Tibial nerve (tissue), 4 donors: Measurements from ENCODE around the gene ABCA9. TPM values are rescaled to one million over a fixed set of nuclear protein-coding genes. Genes with fewer than 3 reads are reported as not detected.
"Not testable (repeated sequence)": the region's sequence is repeated elsewhere in the genome, so short reads cannot be mapped to it uniquely, and the experiment has no call there.

ENCODE experiments used
- DNase-seq, 2 donors: peaks; one replicate each; pipeline ENCODE4 v3.0.0-alpha.2; 2019; ENCODE audit warnings: low spot score in 2 of 2
- H3K27ac ChIP-seq, 4 donors: fragments of 200-600 bp; sonication (generic) in 3 of 4; one replicate each; pipeline ENCODE4 v1.5.1; 2017 to 2019; ENCODE audit warnings: mild to moderate bottlenecking in 1 of 4
- H3K27me3 ChIP-seq, 2 donors: fragments of 200-600 bp; sonication (generic) in 1 of 2; one replicate each; pipeline versions ENCODE4 v1.5.1 to v1.6.0; 2017 to 2019
- H3K36me3 ChIP-seq, 3 donors: fragments of 200-600 bp; sonication (generic); one replicate each; pipeline ENCODE4 v1.5.1; 2018 to 2019
- H3K4me1 ChIP-seq, 4 donors: fragments of 200-600 bp; sonication (generic) in 3 of 4; one replicate each; pipeline ENCODE4 v1.5.1; 2017 to 2019
- H3K4me3 ChIP-seq, 4 donors: fragments of 200-600 bp; sonication (generic) in 3 of 4; one replicate each; pipeline ENCODE4 v1.5.1; 2017 to 2019; ENCODE audit warnings: mild to moderate bottlenecking in 1 of 4, moderate library complexity in 1 of 4
- H3K9me3 ChIP-seq, 4 donors: fragments of 200-600 bp; sonication (generic) in 3 of 4; one replicate each; pipeline ENCODE4 v1.5.1; 2017 to 2019
- EP300 ChIP-seq, 2 donors: sonication (generic); formaldehyde crosslinking; IDR thresholded peaks; one replicate each; pipeline ENCODE4 v1.6.1; 2017; ENCODE audit warnings: antibody characterized with exemption in 2 of 2, mild to moderate bottlenecking in 1 of 2
- POLR2A ChIP-seq, 2 donors: fragments of 450-650 bp; IDR thresholded peaks; one replicate each; pipeline ENCODE4 v1.6.1; 2017; ENCODE audit warnings: antibody characterized with exemption in 2 of 2, mild to moderate bottlenecking in 2 of 2, moderate library complexity in 2 of 2
- WGBS, 2 donors: methylation state at CpG; one replicate each; pipeline ENCODE4 v1.1.5; 2018; 5-methylcytosine and 5-hydroxymethylcytosine counted together
- total RNA-seq, 4 donors: library from RNA; depleted of rRNA; stranded (reverse); fragments of >200 nt; gene quantifications; one replicate each; pipeline ENCODE4 v1.1.0, GENCODE V29; 2016
- TF ChIP-seq, protein P1 (sequence below), 5 experiments: fragments of 200-600 bp in 3 of 5; fragments of 450-650 bp in 2 of 5; sonication (generic) in 3 of 5; IDR thresholded peaks; one replicate each; pipeline ENCODE4 v1.5.1; 2016 to 2019; ENCODE audit warnings: antibody characterized with exemption in 5 of 5, mild to moderate bottlenecking in 3 of 5, moderate library complexity in 2 of 5

ABCA9 gene
- total RNA-seq, 4 donors from 2014 or later: 108 to 170 (median 124) TPM

DNA sequence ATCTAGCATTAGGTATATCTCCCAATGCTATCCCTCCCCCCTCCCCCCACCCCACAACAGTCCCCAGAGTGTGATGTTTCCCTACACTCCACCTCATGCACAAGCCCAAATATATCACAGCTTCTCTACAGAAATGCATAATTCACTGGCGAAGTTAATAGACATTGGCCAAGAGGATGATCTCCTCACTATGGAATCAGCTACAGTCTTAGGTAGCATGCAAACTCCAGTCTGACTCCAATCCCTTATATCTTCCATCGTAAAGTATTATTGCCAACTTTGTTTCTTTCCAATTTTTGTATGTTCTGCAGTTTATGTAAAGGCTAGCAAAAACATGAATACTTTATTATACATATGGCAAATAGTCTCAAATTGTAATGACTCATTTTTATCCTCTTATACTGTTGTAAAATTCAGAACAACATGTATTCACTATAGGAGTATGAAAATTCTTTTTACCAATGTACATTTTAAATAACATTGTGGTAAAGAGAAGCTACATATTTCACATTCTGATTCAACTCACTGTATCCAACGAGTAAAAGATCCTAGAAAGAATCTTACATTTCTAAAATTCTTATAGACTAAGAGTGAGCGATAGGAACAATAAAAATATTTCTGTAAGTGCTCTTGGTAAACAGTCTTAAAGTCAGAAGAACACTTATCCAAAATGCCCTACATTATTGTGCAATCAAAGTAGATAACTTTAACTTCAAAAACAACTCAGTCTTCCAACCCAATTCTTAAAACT lies 106.4 kb downstream of the ABCA9 start:
- no peak for DNase-seq
- Histone ChIP-seq H3K4me1 (peaks cover 0 to 12% (median 0%) of the 10 kb centered on the region in 4 donors), H3K36me3 (no peaks in the 10 kb centered on the region), H3K4me3 (peak overlapping the region; percentile 31 to 54 (median 41)), H3K27ac (peak overlapping the region; percentile 51 to 87 (median 78)), H3K27me3 (no peaks in the 10 kb centered on the region), H3K9me3 (no peaks in the 10 kb centered on the region)
- 28 to 30% methylated on average over 4 of the region's 4 CpGs for WGBS, 2 donors
- TF ChIP-seq, protein P1, sequence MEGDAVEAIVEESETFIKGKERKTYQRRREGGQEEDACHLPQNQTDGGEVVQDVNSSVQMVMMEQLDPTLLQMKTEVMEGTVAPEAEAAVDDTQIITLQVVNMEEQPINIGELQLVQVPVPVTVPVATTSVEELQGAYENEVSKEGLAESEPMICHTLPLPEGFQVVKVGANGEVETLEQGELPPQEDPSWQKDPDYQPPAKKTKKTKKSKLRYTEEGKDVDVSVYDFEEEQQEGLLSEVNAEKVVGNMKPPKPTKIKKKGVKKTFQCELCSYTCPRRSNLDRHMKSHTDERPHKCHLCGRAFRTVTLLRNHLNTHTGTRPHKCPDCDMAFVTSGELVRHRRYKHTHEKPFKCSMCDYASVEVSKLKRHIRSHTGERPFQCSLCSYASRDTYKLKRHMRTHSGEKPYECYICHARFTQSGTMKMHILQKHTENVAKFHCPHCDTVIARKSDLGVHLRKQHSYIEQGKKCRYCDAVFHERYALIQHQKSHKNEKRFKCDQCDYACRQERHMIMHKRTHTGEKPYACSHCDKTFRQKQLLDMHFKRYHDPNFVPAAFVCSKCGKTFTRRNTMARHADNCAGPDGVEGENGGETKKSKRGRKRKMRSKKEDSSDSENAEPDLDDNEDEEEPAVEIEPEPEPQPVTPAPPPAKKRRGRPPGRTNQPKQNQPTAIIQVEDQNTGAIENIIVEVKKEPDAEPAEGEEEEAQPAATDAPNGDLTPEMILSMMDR (IDR thresholded peaks at IDR 0.05): no peak
- no peak for TF ChIP-seq POLR2A (IDR thresholded peaks at IDR 0.05)
- no peak for TF ChIP-seq EP300 (IDR thresholded peaks at IDR 0.05)

DNA sequence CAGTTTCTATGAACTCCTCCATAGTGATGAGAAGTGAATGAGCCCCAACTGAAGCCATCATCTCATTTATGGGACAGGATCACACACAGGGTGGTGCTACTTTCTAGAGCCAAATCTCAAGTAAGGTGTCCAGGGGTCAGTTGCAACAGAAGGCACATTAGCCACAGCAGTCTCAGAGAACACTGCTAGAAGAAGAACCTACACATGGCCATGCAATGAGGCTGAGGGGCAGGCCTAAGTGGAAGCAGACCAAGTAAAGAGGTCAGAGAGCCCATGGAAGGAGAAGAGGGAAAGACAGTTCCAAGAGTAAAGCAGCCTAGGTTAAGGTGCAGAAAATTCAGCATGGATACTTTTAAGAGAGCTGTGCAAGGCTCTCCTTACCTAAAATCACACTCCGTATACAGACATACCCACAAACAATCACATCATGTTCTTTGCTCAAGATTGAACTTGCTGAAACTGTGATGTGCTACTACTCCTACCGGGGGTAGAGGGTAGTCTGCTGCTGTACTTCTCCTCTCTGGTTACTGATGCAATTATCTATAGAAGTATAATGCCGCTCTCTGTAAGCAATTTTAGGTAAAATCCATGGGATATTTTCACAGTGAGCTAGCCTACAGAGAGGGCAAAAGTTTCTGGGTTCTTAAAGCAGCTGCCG lies 107.3 kb downstream of the ABCA9 start:
- 36% methylated on average over 4 of the region's 4 CpGs for WGBS, 2 donors
- Histone ChIP-seq H3K36me3 (no peaks in the 10 kb centered on the region), H3K4me1 (peaks cover 0 to 12% (median 0%) of the 10 kb centered on the region in 4 donors), H3K27ac (peak overlapping the region in 3 of 4 donors; percentile 71 to 87 (median 86)), H3K4me3 (peak overlapping the region; percentile 31 to 54 (median 41)), H3K9me3 (no peaks in the 10 kb centered on the region), H3K27me3 (no peaks in the 10 kb centered on the region)
- no peak for DNase-seq
- TF ChIP-seq, protein P1 (IDR thresholded peaks at IDR 0.05): no peak
- TF ChIP-seq POLR2A (IDR thresholded peaks at IDR 0.05) (no peak), EP300 (IDR thresholded peaks at IDR 0.05) (no peak)

DNA sequence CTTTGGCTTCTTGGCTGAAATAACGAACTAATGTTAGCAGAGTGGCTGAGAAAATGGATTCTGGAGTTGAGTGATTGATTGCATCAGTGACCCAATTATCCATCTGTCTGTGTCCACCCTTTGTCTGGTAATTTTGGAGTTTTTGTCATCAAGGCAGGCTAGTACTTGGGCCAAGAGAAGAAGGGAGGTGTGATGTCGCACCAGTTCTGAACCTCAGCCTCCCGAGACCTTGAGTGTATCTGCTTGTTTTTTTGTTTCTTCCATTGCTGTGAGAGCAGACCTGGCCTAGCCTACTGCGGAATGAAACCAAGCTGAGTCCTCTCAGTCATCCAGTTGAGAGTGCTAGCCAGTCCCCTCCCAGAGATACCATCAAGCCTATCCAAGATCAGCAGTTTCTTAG lies 110.0 kb downstream of the ABCA9 start:
- Histone ChIP-seq H3K27me3 (no peaks in the 10 kb centered on the region), H3K27ac (peak overlapping the region in 2 of 4 donors; percentile 38 to 39), H3K4me1 (peaks cover 0 to 11% (median 0%) of the 10 kb centered on the region in 4 donors), H3K36me3 (peaks cover 0 to 13% (median 0%) of the 10 kb centered on the region in 3 donors), H3K9me3 (no peaks in the 10 kb centered on the region), H3K4me3 (no peak overlapping the region)
- 72 to 79% methylated on average over 4 of the region's 4 CpGs for WGBS, 2 donors
- DNase-seq: no peak
- no peak for TF ChIP-seq EP300 (IDR thresholded peaks at IDR 0.05)
- no peak for TF ChIP-seq POLR2A (IDR thresholded peaks at IDR 0.05)
- TF ChIP-seq, protein P1 (IDR thresholded peaks at IDR 0.05): no peak

DNA sequence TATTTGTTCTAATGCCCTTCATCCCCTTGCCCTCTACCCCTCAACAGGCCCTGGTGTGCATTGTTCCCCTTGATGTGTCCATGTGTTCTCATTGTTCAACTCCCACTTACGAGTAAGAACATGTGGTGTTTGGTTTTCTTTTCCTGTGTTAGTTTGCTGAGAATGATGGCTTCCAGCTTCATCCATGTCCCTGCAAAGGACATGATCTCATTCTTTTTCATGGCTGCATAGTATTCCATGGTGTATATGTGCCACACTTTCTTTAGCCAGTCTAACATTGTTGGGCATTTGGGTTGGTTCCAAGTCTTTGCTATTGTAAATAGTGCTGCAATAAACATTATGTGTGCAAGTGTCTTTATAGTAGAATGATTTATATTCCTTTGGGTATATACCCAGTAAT lies 112.9 kb downstream of the ABCA9 start:
- H3K4me3 ChIP-seq, DNase-seq, H3K27me3 ChIP-seq, H3K9me3 ChIP-seq, H3K27ac ChIP-seq: not testable (repeated sequence)
- WGBS, 2 donors: 95 to 96% methylated on average over 1 of the region's 1 CpG
- peaks cover 0 to 21% (median 0%) of the 10 kb centered on the region in 4 donors for H3K4me1 ChIP-seq
- H3K36me3 ChIP-seq: peaks cover 0 to 13% (median 0%) of the 10 kb centered on the region in 3 donors

DNA sequence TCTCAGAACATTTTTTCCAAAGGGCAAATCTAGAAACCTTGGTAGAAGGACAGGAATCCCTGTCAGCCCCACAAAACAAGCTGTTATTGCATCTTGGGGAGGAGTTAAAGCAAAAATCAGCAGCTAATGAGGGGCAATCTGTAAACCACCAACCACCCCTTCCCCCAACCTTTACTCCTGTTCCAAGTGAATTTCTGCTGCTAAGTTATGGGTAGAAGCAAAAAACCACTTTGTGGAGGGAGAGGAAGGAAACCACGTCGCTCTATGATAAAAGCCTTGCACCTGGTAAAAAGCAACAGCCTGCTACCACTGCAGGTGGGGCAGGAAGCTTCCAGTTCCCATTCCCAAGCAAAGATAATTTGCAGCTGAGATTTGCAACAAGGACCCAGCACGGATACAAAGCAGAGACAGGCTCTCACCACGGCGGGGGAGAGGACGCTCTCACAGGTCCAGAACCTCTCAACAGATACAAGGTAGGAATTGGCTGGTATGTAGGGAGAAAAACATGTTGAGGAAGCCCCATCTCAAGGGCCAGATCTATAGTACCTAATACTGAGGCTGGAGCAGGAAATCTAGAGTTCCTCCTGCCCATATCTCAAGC lies 116.2 kb downstream of the ABCA9 start:
- WGBS, 2 donors: 79 to 85% methylated on average over 6 of the region's 6 CpGs
- TF ChIP-seq, protein P1 (IDR thresholded peaks at IDR 0.05): no peak
- TF ChIP-seq EP300 (IDR thresholded peaks at IDR 0.05) (no peak), POLR2A (IDR thresholded peaks at IDR 0.05) (no peak)

DNA sequence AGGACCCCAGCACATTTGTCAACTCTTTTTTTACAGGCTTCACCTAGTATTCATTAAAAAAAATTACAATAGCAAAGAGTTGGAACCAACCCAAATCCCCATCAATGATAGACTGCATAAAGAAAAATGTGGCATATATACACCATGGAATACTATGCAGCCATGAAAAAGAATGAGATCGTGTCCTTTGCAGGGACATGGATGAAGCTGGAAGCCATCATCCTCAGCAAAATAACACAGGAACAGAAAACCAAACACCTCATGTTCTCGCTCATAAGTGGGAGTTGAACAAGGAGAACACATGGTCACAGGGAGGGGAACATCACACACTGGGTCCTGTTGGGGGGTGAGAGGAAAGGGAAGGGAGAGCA lies 116.9 kb downstream of the ABCA9 start:
- Histone ChIP-seq H3K4me1 (peaks cover 0 to 33% (median 5%) of the 10 kb centered on the region in 4 donors), H3K36me3 (peaks cover 0 to 22% (median 0%) of the 10 kb centered on the region in 3 donors)
- H3K4me3 ChIP-seq, H3K27ac ChIP-seq, H3K27me3 ChIP-seq, H3K9me3 ChIP-seq, DNase-seq: not testable (repeated sequence)
- 98 to 99% methylated on average over 2 of the region's 2 CpGs for WGBS, 2 donors

More for the DNA sequence above, 116.2 kb downstream of the ABCA9 start:
- H3K4me1 ChIP-seq: peaks cover 0 to 33% (median 5%) of the 10 kb centered on the region in 4 donors
- H3K36me3 ChIP-seq: peaks cover 0 to 14% (median 0%) of the 10 kb centered on the region in 3 donors
- no peak for DNase-seq
- no peaks in the 10 kb centered on the region for H3K27me3 ChIP-seq
- peak overlapping the region in 1 of 4 donors; percentile 4 for H3K27ac ChIP-seq
- H3K9me3 ChIP-seq: no peaks in the 10 kb centered on the region
- H3K4me3 ChIP-seq: no peak overlapping the region
